ENCODE data around the gene FLNC. TPM values are rescaled to one million over a fixed set of nuclear protein-coding genes. Genes with fewer than 3 reads are reported as not detected.

The FLNC gene, protein sequence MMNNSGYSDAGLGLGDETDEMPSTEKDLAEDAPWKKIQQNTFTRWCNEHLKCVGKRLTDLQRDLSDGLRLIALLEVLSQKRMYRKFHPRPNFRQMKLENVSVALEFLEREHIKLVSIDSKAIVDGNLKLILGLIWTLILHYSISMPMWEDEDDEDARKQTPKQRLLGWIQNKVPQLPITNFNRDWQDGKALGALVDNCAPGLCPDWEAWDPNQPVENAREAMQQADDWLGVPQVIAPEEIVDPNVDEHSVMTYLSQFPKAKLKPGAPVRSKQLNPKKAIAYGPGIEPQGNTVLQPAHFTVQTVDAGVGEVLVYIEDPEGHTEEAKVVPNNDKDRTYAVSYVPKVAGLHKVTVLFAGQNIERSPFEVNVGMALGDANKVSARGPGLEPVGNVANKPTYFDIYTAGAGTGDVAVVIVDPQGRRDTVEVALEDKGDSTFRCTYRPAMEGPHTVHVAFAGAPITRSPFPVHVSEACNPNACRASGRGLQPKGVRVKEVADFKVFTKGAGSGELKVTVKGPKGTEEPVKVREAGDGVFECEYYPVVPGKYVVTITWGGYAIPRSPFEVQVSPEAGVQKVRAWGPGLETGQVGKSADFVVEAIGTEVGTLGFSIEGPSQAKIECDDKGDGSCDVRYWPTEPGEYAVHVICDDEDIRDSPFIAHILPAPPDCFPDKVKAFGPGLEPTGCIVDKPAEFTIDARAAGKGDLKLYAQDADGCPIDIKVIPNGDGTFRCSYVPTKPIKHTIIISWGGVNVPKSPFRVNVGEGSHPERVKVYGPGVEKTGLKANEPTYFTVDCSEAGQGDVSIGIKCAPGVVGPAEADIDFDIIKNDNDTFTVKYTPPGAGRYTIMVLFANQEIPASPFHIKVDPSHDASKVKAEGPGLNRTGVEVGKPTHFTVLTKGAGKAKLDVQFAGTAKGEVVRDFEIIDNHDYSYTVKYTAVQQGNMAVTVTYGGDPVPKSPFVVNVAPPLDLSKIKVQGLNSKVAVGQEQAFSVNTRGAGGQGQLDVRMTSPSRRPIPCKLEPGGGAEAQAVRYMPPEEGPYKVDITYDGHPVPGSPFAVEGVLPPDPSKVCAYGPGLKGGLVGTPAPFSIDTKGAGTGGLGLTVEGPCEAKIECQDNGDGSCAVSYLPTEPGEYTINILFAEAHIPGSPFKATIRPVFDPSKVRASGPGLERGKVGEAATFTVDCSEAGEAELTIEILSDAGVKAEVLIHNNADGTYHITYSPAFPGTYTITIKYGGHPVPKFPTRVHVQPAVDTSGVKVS (N-terminal part only)
- total RNA-seq (not detected in 2 replicates), polyA plus RNA-seq (0.01 TPM in 1 of 2 replicates, not detected in the other), polyA minus RNA-seq (0.14 and 0.51 TPM in 2 replicates)
- 13.4 TPM for total RNA-seq (2013)

- H3K27ac Mint-ChIP-seq, result peak within 1 kb of the TSS; percentile 10
- H3K4me3 ChIP-seq (ENCODE audit: control extremely low read depth in 1 of 5, extremely low read depth in 1 of 5, insufficient read depth in 1 of 5, low read depth in 2 of 5, low read length in 4 of 5), result peak within 1 kb of the TSS; percentile 28 to 60 (median 45)
- peak within 1 kb of the TSS; percentile 58 for H3K9ac ChIP-seq (ENCODE audit: low read length)
- ChIA-PET POLR2A (no interaction called here), CTCF (no interaction called here)
- H4K20me1 ChIP-seq (ENCODE audit: control insufficient read depth, insufficient read depth, low read length, poor library complexity, severe bottlenecking), result no peaks in the 10 kb centered on the region
- H3K4me2 ChIP-seq (replicated peaks; ENCODE audit: low read depth, low read length, poor library complexity, severe bottlenecking), result peak within 1 kb of the TSS; percentile 94
- peak; percentile 67 for DNase-seq
- ATAC-seq (ENCODE audit: low read depth), result peak; percentile 44
- H3K9me3 ChIP-seq (ENCODE audit: control extremely low read depth in 1 of 3, control insufficient read depth in 2 of 3, insufficient read depth in 1 of 3, low read length in 2 of 3), result peaks cover 0 to 7% (median 0%) of the 10 kb centered on the region in 3 donors
- intact Hi-C loops (cut with micrococcal nuclease), result no loop called here
- peaks cover 0 to 52% (median 20%) of the 10 kb centered on the region in 4 experiments for H3K27me3 ChIP-seq (replicated peaks in 1 of 4; ENCODE audit: control extremely low read depth in 1 of 4, control insufficient read depth in 3 of 4, insufficient read depth in 4 of 4, low read length in 3 of 4)
- no peaks in the 10 kb centered on the region for H3K9me3 Mint-ChIP-seq (ENCODE audit: insufficient read depth)
- peak within 1 kb of the TSS; percentile 69 for H2AFZ ChIP-seq (ENCODE audit: insufficient read depth, low read depth, low read length, poor library complexity, severe bottlenecking)
- 2% methylated on average over 105 of the region's 109 CpGs for WGBS (ENCODE audit: insufficient coverage)
- H3K4me1 Mint-ChIP-seq, result peaks cover 20% of the 10 kb centered on the region
- H3K36me3 ChIP-seq (replicated peaks in 1 of 2; ENCODE audit: control extremely low read depth in 1 of 2, control insufficient read depth in 1 of 2, extremely low read depth in 1 of 2, insufficient read depth in 2 of 2, low read length in 1 of 2), result no peaks in the 10 kb centered on the region
- H3K27ac ChIP-seq (ENCODE audit: low read length in 2 of 2), result no peak within 1 kb of the TSS
- H3K79me2 ChIP-seq (ENCODE audit: control insufficient read depth, insufficient read depth, low read length), result no peaks in the 10 kb centered on the region
- peaks cover 47% of the 10 kb centered on the region for H3K27me3 Mint-ChIP-seq
- peak within 1 kb of the TSS; percentile 87 for H3K4me3 Mint-ChIP-seq
- TF ChIP-seq, protein P1, sequence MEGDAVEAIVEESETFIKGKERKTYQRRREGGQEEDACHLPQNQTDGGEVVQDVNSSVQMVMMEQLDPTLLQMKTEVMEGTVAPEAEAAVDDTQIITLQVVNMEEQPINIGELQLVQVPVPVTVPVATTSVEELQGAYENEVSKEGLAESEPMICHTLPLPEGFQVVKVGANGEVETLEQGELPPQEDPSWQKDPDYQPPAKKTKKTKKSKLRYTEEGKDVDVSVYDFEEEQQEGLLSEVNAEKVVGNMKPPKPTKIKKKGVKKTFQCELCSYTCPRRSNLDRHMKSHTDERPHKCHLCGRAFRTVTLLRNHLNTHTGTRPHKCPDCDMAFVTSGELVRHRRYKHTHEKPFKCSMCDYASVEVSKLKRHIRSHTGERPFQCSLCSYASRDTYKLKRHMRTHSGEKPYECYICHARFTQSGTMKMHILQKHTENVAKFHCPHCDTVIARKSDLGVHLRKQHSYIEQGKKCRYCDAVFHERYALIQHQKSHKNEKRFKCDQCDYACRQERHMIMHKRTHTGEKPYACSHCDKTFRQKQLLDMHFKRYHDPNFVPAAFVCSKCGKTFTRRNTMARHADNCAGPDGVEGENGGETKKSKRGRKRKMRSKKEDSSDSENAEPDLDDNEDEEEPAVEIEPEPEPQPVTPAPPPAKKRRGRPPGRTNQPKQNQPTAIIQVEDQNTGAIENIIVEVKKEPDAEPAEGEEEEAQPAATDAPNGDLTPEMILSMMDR (IDR thresholded peaks at IDR 0.05), result no peak
- TF ChIP-seq EZH2 (IDR thresholded peaks at IDR 0.05; ENCODE audit: borderline replicate concordance, insufficient read depth, low read depth, low read length, poor library complexity, severe bottlenecking), result no peak
- H3K4me1 ChIP-seq (ENCODE audit: control insufficient read depth in 2 of 2, insufficient read depth in 2 of 2, low read length in 2 of 2), result peaks cover 31 to 32% of the 10 kb centered on the region in 2 donors
Observed at GRCh38 chr7:128830231-128831177, at the start of gene FLNC. TSS of gene FLNC (plus strand) at chr7:128830406. CDS start at chr7:128830638, 232 bp downstream.

Data from B cell (primary cell).